ENCODE results near the gene HK1.
"Not testable (repeated sequence)": the region's sequence is repeated elsewhere in the genome, so short reads cannot be mapped to it uniquely, and the experiment has no call there.

The HK1 gene

GRCh38 chr10:69445041-69445440 lies 166.7 kb downstream of the HK1 start:
- Mint-ChIP-seq H3K36me3 (ENCODE audit: low read depth) (no peaks in the 10 kb centered on the region), H3K4me1 (peaks cover 8% of the 10 kb centered on the region), H3K9me3 (no peaks in the 10 kb centered on the region), H3K27ac (no peak overlapping the region), H3K27me3 (ENCODE audit: low read depth) (peaks cover 12% of the 10 kb centered on the region), H3K4me3 (no peak overlapping the region)
- no peak for TF ChIP-seq CTCF (IDR thresholded peaks at IDR 0.05; ENCODE audit: unreplicated experiment in 3 of 3)

GRCh38 chr10:69446229-69446628 lies 167.9 kb downstream of the HK1 start:
- Mint-ChIP-seq H3K4me1 (peaks cover 11% of the 10 kb centered on the region), H3K4me3 (no peak overlapping the region), H3K27ac (no peak overlapping the region), H3K9me3 (no peaks in the 10 kb centered on the region), H3K27me3 (ENCODE audit: low read depth) (peaks cover 18% of the 10 kb centered on the region), H3K36me3 (ENCODE audit: low read depth) (no peaks in the 10 kb centered on the region)
- no peak for TF ChIP-seq CTCF (IDR thresholded peaks at IDR 0.05; ENCODE audit: unreplicated experiment in 3 of 3)

- no peak overlapping the region for H3K4me3 Mint-ChIP-seq
- H3K4me1 Mint-ChIP-seq: peaks cover 11% of the 10 kb centered on the region
- H3K9me3 Mint-ChIP-seq: no peaks in the 10 kb centered on the region
- H3K36me3 Mint-ChIP-seq (ENCODE audit: low read depth): no peaks in the 10 kb centered on the region
- TF ChIP-seq CTCF (IDR thresholded peaks at IDR 0.05; ENCODE audit: unreplicated experiment in 3 of 3): no peak
- peaks cover 17% of the 10 kb centered on the region for H3K27me3 Mint-ChIP-seq (ENCODE audit: low read depth)
- no peak overlapping the region for H3K27ac Mint-ChIP-seq
Measured at GRCh38 chr10:69446650-69447151, 168.4 kb downstream of the HK1 start.

- TF ChIP-seq CTCF (IDR thresholded peaks at IDR 0.05; ENCODE audit: unreplicated experiment in 3 of 3): peak; percentile 33 to 57 (median 43)
- peak overlapping the region; percentile 53 to 63 (median 60) for H3K4me3 Mint-ChIP-seq
- H3K9me3 Mint-ChIP-seq: no peaks in the 10 kb centered on the region
- H3K36me3 Mint-ChIP-seq (ENCODE audit: low read depth): no peaks in the 10 kb centered on the region
- H3K4me1 Mint-ChIP-seq: peaks cover 11% of the 10 kb centered on the region
- H3K27ac Mint-ChIP-seq: peak overlapping the region in 1 of 3 experiments; percentile 74
- peaks cover 37% of the 10 kb centered on the region for H3K27me3 Mint-ChIP-seq (ENCODE audit: low read depth)
Measured at GRCh38 chr10:69449841-69450240, 171.5 kb downstream of the HK1 start.

GRCh38 chr10:69450395-69450794 lies 172.1 kb downstream of the HK1 start:
- Mint-ChIP-seq H3K4me3 (peak overlapping the region in 1 of 3 experiments; percentile 92), H3K27me3 (ENCODE audit: low read depth) (peaks cover 32% of the 10 kb centered on the region), H3K27ac (peak overlapping the region in 1 of 3 experiments; percentile 84), H3K4me1 (peaks cover 11% of the 10 kb centered on the region)
- not testable (repeated sequence) for H3K9me3 Mint-ChIP-seq; H3K36me3 Mint-ChIP-seq (ENCODE audit: low read depth)

- H3K27me3 Mint-ChIP-seq (ENCODE audit: low read depth): peaks cover 32% of the 10 kb centered on the region
- H3K9me3 Mint-ChIP-seq: no peaks in the 10 kb centered on the region
- no peaks in the 10 kb centered on the region for H3K36me3 Mint-ChIP-seq (ENCODE audit: low read depth)
- H3K4me1 Mint-ChIP-seq: peaks cover 11% of the 10 kb centered on the region
- H3K27ac Mint-ChIP-seq: peak within 1 kb of the TSS in 2 of 3 experiments; percentile 7 to 84
- TF ChIP-seq CTCF (IDR thresholded peaks at IDR 0.05; ENCODE audit: unreplicated experiment in 3 of 3): no peak
- H3K4me3 Mint-ChIP-seq: peak within 1 kb of the TSS; percentile 78 to 92 (median 82)
Measured at GRCh38 chr10:69451209-69451783, 173.0 kb downstream of the HK1 start, which contains the start of gene TSPAN15. Gene TSPAN15, plus strand, starts transcription at chr10:69451465. Its CDS starts 130 bp downstream, at chr10:69451595.

All from nephron (organoid).